Measurements from ENCODE around the gene DDX4.

The DDX4 gene

GRCh38 chr5:55712023-55712859 is 25.6 kb upstream of the DDX4 start, which contains the start of gene SLC38A9:
Gene SLC38A9 (minus strand): TSS chr5:55712324. CDS start chr5:55697958, 14,366 bp downstream.
- TF ChIP-seq POLR2AphosphoS5 (IDR thresholded peaks at IDR 0.05; ENCODE audit: low read depth, low read length) (peak; percentile 63), FOXP2 (optimal IDR thresholded peaks at IDR 0.05; ENCODE audit: borderline replicate concordance, extremely low read depth, extremely low read length, insufficient read depth) (peak; percentile 10), TAF1 (IDR thresholded peaks at IDR 0.05; ENCODE audit: borderline replicate concordance, insufficient read depth, low read length) (peak; percentile 59; the same call in 1 of the 2 replicates), SIN3A (IDR thresholded peaks at IDR 0.05; ENCODE audit: borderline replicate concordance, insufficient read depth, low read length) (no peak), REST (IDR thresholded peaks at IDR 0.05; ENCODE audit: insufficient read depth in 1 of 2, low read depth in 2 of 2, low read length in 2 of 2) (no peak)

GRCh38 chr5:55713871-55714270 is 24.0 kb upstream of the DDX4 start:
- TF ChIP-seq FOXP2 (optimal IDR thresholded peaks at IDR 0.05; ENCODE audit: borderline replicate concordance, extremely low read depth, extremely low read length, insufficient read depth) (no peak), POLR2AphosphoS5 (IDR thresholded peaks at IDR 0.05; ENCODE audit: low read depth, low read length) (no peak), SIN3A (IDR thresholded peaks at IDR 0.05; ENCODE audit: borderline replicate concordance, insufficient read depth, low read length) (no peak), REST (IDR thresholded peaks at IDR 0.05; ENCODE audit: insufficient read depth in 1 of 2, low read depth in 2 of 2, low read length in 2 of 2) (no peak), TAF1 (IDR thresholded peaks at IDR 0.05; ENCODE audit: borderline replicate concordance, insufficient read depth, low read length) (no peak)

- no peak for TF ChIP-seq SIN3A (IDR thresholded peaks at IDR 0.05; ENCODE audit: borderline replicate concordance, insufficient read depth, low read length)
- TF ChIP-seq POLR2AphosphoS5 (IDR thresholded peaks at IDR 0.05; ENCODE audit: low read depth, low read length) = no peak
- TF ChIP-seq FOXP2 (optimal IDR thresholded peaks at IDR 0.05; ENCODE audit: borderline replicate concordance, extremely low read depth, extremely low read length, insufficient read depth) = no peak
These were observed 23.5 kb upstream of the DDX4 start for GRCh38 chr5:55714339-55714738.

GRCh38 chr5:55714749-55715148 is 23.1 kb upstream of the DDX4 start:
- TF ChIP-seq POLR2AphosphoS5 (IDR thresholded peaks at IDR 0.05; ENCODE audit: low read depth, low read length) (no peak), SIN3A (IDR thresholded peaks at IDR 0.05; ENCODE audit: borderline replicate concordance, insufficient read depth, low read length) (no peak), FOXP2 (optimal IDR thresholded peaks at IDR 0.05; ENCODE audit: borderline replicate concordance, extremely low read depth, extremely low read length, insufficient read depth) (no peak), TAF1 (IDR thresholded peaks at IDR 0.05; ENCODE audit: borderline replicate concordance, insufficient read depth, low read length) (no peak), REST (IDR thresholded peaks at IDR 0.05; ENCODE audit: insufficient read depth in 1 of 2, low read depth in 2 of 2, low read length in 2 of 2) (no peak)

- no peak for TF ChIP-seq POLR2AphosphoS5 (IDR thresholded peaks at IDR 0.05; ENCODE audit: low read depth, low read length)
- TF ChIP-seq SIN3A (IDR thresholded peaks at IDR 0.05; ENCODE audit: borderline replicate concordance, insufficient read depth, low read length) = no peak
- TF ChIP-seq FOXP2 (optimal IDR thresholded peaks at IDR 0.05; ENCODE audit: borderline replicate concordance, extremely low read depth, extremely low read length, insufficient read depth) = no peak
These were observed 22.3 kb upstream of the DDX4 start for GRCh38 chr5:55715519-55716078.

Data from PFSK-1 (cell line).